Measurements from ENCODE around the gene HNRNPA1.
A peak's percentile ranks its signal among the peaks of the same experiment; 100 is the strongest.

- TF ChIP-seq CTCF (tag by site-specific recombination; IDR thresholded peaks at IDR 0.05) = peak; percentile 84
- 0 out of 2 replicates have a peak, but pooled peaks have one; percentile 20 for TF ChIP-seq ZBTB21 (tag by site-specific recombination; IDR thresholded peaks at IDR 0.05)
- TF ChIP-seq REST (tag by site-specific recombination; IDR thresholded peaks at IDR 0.05) = no peak
- 0 out of 2 replicates have a peak, but pooled peaks have one; percentile 41 for TF ChIP-seq ZBTB10 (tag by site-specific recombination; IDR thresholded peaks at IDR 0.05)
Observed at GRCh38 chr12:54324617-54325441, 44.3 kb downstream of the HNRNPA1 start, which contains the start of gene COPZ1.

Measured in HEK293 (cell line).